Measurements from ENCODE around the gene PPP1R1B.

PPP1R1B gene

GRCh38 chr17:39658346-39658745, 31.6 kb downstream of the PPP1R1B start:
- no peak for FAIRE-seq

- no peak for FAIRE-seq
Observed at GRCh38 chr17:39658760-39659159, 32.0 kb downstream of the PPP1R1B start.

DNA sequence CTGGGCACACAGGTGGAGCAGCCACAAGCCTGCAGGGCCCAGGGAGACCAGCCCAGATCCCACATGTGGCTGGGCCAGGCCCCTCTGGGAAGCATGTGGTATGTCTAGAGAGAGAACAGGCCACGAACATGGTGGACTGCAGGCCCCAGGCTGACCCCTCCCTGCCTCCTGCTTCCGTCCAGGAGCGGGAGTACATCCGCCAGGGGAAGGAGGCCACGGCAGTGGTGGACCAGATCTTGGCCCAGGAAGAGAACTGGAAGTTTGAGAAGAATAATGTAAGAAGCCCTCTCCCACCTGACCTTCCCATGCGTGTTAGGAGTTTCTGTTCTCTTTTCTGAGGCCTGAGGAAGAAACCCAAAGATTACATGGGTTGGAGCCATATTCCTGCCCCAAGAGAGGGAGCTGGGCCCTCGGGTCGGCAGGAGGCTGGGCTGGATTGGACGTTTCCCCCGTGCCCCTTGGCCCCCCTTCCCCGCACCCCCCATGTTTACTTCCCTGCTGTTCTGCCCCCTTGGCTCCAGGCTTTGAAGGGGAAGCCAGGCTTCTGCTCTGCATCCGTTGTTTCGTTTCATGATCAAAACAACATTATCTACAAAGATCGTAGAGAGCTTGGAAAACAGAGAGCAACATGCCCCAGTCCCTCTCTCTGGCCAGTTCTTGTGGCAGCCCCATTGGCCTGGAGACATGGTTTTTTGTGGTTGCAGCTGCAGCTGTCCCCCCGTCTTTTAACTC, 32.7 kb downstream of the PPP1R1B start:
- no peak for FAIRE-seq

- no peak for FAIRE-seq
Observed at GRCh38 chr17:39660011-39660360, 33.2 kb downstream of the PPP1R1B start.

DNA sequence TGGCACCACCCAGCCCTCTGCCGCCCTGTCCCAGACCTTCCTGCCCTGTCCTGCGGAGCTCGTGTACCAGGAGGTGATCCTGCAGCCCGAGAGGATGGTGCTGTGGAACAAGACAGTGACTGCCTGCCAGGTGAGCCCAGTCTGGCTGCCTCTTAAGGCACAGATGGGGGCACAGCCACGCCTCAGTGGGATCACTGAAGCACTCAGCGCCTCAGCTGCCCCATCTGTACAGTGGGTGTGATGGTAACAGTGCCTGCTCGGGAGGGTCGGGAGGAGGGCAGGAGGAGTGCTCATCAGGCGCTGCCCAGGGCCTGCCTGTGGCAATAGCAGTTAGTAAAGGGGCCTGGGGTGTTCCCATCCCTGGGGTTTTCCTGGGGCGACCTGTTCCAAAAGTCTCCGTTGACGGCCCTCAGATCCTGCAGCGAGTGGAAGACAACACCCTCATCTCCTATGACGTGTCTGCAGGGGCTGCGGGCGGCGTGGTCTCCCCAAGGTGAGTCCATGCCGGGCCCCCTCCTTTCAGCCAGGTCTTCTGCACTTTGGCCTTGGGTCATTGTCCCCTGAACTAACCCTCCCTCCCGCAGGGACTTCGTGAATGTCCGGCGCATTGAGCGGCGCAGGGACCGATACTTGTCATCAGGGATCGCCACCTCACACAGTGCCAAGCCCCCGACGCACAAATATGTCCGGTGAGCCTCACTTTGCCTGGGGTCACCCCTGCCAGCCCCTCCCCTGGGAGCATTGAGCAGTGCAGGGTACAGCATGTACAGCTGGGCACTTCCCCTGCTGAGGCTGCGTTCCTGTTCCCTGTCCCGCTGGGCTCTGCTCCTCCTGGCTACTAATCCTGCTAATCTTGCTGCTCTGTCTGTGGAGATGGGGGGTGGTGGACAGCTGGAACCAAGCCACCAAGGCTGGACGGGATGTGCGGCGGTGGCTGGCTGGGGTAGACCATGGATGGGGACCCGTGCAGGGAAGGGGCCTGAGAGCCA, 33.9 kb downstream of the PPP1R1B start:
- FAIRE-seq: no peak

DNA sequence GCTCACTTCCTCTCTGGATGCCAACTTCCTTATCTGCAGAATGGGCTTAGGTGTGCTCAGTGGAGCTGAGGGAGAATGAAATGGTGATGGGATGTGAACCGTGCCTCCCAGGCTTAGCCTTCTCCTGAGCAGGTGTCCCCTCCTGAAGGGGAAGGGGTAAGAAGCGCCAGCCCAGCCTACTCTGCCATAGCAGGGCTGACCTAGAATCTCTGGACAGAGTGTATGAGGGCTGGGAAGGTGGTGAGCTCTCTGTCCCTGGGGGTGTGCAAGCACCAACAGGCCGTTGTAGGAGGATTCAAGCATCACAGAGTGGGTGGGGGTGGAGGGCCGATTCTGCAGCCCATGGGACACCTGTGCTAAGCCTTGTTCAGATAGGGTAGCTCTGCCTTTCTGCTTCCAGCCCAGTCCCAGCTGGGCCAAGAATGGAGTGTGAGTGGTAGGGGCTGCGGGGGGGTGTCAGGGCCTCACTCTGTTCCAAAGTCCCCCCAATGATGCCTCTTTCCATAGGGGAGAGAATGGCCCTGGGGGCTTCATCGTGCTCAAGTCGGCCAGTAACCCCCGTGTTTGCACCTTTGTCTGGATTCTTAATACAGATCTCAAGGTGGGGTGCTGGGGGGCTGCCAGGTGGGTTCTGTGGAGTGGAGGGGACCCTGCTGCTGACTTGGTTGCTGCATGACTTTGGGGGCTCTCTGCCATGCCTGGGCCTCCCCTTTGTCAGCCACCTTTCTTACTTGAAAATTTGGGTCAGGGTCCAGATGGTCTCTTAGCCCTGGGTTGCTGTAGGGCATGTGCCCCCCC, 35.2 kb downstream of the PPP1R1B start:
- FAIRE-seq: no peak

DNA sequence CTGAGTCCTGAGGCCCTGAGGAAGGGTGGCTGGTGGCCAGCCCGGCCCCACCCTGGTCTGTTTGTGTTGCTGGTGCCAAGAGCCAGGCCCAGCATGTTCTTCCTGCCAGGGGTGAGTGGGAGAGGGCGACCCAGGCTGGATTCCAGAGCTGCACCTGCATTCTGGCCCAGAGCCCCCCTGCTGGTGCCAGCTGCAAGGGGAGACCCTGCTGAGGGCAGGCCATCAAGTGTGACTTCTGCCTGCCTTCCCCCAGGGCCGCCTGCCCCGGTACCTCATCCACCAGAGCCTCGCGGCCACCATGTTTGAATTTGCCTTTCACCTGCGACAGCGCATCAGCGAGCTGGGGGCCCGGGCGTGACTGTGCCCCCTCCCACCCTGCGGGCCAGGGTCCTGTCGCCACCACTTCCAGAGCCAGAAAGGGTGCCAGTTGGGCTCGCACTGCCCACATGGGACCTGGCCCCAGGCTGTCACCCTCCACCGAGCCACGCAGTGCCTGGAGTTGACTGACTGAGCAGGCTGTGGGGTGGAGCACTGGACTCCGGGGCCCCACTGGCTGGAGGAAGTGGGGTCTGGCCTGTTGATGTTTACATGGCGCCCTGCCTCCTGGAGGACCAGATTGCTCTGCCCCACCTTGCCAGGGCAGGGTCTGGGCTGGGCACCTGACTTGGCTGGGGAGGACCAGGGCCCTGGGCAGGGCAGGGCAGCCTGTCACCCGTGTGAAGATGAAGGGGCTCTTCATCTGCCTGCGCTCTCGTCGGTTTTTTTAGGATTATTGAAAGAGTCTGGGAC, 36.0 kb downstream of the PPP1R1B start:
- no peak for FAIRE-seq

- FAIRE-seq: no peak
Observed at GRCh38 chr17:39663340-39663687, 36.6 kb downstream of the PPP1R1B start.

- FAIRE-seq: no peak
Observed at GRCh38 chr17:39663688-39664580, 37.2 kb downstream of the PPP1R1B start.

GRCh38 chr17:39664581-39665561, 38.1 kb downstream of the PPP1R1B start, which contains the start of gene TCAP:
Gene TCAP, plus strand, starts transcription at chr17:39665349. Its CDS starts 11 bp downstream, at chr17:39665360.
- FAIRE-seq: no peak

DNA sequence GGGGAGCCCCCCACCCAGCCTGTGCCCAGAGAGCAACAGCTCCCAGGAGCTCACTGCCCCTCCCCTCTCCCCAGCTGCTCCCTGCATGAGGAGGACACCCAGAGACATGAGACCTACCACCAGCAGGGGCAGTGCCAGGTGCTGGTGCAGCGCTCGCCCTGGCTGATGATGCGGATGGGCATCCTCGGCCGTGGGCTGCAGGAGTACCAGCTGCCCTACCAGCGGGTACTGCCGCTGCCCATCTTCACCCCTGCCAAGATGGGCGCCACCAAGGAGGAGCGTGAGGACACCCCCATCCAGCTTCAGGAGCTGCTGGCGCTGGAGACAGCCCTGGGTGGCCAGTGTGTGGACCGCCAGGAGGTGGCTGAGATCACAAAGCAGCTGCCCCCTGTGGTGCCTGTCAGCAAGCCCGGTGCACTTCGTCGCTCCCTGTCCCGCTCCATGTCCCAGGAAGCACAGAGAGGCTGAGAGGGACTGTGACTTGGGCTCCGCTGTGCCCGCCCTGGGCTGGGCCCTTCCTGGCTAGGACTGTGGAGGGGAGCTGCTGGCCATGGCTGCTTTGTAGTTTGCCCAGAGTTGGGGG, 39.0 kb downstream of the PPP1R1B start:
- no peak for FAIRE-seq

DNA sequence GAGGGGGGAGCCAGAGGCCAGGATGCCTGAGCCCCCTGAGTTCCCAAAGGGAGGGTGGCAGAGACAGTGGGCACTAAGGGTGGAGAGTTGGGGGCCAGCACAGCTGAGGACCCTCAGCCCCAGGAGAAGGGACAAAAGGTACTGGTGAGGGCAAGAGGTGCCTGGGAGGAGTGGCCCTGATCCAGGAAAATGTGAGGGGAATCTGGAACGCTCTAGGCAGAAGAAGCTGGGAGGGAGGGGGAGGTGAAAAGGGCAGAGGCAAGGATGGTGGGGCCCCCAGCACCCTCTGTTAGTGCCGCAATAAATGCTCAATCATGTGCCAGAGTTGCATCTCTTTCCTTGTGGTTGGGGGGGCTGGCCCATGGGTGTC, 39.5 kb downstream of the PPP1R1B start:
- no peak for FAIRE-seq

- no peak for FAIRE-seq
Observed at GRCh38 chr17:39666601-39667261, 40.0 kb downstream of the PPP1R1B start.

- no peak for FAIRE-seq
Observed at GRCh38 chr17:39667262-39667944, 40.7 kb downstream of the PPP1R1B start.

DNA sequence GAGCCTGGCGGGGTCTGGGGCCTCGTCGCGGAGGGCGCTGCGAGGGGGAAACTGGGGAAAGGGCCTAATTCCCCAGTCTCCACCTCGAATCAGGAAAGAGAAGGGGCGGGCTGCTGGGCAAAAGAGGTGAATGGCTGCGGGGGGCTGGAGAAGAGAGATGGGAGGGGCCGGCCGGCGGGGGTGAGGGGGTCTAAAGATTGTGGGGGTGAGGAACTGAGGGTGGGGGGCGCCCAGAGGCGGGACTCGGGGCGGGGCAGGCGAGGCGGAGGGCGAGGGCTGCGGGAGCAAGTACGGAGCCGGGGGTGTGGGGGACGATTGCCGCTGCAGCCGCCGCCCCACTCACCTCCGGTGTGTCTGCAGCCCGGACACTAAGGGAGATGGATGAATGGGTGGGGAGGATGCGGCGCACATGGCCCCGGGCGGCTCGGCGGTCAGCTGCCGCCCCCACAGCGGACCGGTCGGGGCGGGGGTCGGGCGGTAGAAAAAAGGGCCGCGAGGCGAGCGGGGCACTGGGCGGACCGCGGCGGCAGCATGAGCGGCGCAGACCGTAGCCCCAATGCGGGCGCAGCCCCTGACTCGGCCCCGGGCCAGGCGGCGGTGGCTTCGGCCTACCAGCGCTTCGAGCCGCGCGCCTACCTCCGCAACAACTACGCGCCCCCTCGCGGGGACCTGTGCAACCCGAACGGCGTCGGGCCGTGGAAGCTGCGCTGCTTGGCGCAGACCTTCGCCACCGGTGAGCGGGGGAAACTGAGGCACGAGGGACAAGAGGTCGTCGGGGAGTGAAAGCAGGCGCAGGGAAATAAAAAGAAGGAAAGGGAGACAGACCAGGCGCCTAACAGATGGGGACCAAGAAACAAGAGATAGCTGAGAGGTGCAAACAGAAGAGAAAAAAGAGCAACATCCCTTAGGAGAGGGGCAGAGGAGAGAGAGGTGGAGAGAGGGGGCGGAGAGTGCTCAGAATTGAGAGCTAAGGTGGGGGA, 41.5 kb downstream of the PPP1R1B start, which contains the start of gene PNMT:
PNMT (plus strand) TSS at position 509 of the 980 bp plus-strand sequence; CDS start at position 532, 23 bp downstream.
- FAIRE-seq: no peak

DNA sequence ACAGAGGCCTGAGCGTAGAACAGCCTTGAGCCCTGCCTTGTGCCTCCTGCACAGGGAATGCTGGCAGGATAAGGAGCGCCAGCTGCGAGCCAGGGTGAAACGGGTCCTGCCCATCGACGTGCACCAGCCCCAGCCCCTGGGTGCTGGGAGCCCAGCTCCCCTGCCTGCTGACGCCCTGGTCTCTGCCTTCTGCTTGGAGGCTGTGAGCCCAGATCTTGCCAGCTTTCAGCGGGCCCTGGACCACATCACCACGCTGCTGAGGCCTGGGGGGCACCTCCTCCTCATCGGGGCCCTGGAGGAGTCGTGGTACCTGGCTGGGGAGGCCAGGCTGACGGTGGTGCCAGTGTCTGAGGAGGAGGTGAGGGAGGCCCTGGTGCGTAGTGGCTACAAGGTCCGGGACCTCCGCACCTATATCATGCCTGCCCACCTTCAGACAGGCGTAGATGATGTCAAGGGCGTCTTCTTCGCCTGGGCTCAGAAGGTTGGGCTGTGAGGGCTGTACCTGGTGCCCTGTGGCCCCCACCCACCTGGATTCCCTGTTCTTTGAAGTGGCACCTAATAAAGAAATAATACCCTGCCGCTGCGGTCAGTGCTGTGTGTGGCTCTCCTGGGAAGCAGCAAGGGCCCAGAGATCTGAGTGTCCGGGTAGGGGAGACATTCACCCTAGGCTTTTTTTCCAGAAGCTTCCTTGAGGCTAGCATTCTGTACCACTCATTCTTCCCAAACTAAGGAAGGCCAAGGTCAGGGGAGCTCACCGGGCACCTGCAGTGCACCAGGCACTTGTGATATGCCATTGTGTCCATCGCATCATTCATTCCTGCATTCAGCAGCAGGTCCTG, 43.4 kb downstream of the PPP1R1B start:
- no peak for FAIRE-seq
